H1 (cell line): ENCODE results near the gene RDH11. TPM values are rescaled to one million over a fixed set of nuclear protein-coding genes. Genes with fewer than 3 reads are reported as not detected.

Experiments used
- CTCF ChIA-PET: fragments of 300-600 bp; sonication (Branson Sonifier 250); formaldehyde crosslinking; loops from one replicate; lab custom pipeline; 2021; ENCODE audit not compliant: partially characterized antibody; lab: Charles Lee
- POLR2A ChIA-PET: fragments of 300-600 bp; sonication (Branson Sonifier 250); formaldehyde crosslinking; loops from one replicate; lab custom pipeline; 2021; ENCODE audit warnings: inconsistent platforms; ENCODE audit not compliant: partially characterized antibody; lab: Charles Lee
- DNase-seq, 2 experiments: peaks; one replicate each; pipeline versions ENCODE4 v3.0.0 to v3.0.0-alpha.2; 2010 to 2022; ENCODE audit warnings: low spot score in 2 of 2, low read depth in 1 of 2, mixed read lengths in 1 of 2
- FAIRE-seq: peaks from 2 replicates; lab custom pipeline; 2011; peaks lifted over from hg19 to GRCh38; lab: Jason Lieb, UNC
- H2AFZ ChIP-seq: 2 replicates; pipeline ENCODE4 v1.8.1; 2012; ENCODE audit warnings: low read length, inconsistent platforms
- H2AK5ac ChIP-seq: 2 replicates; pipeline ENCODE4 v1.6.1; 2013; ENCODE audit warnings: low read depth, low read length
- H2BK120ac ChIP-seq: replicated peaks from 2 replicates; pipeline ENCODE3; 2013; ENCODE audit warnings: low read depth, low read length, inconsistent platforms
- H2BK12ac ChIP-seq: 2 replicates; pipeline ENCODE4 v1.6.1; 2013; ENCODE audit warnings: low read depth, low read length
- H2BK15ac ChIP-seq: 2 replicates; pipeline ENCODE4 v1.6.1; 2013; ENCODE audit warnings: low read length
- H2BK20ac ChIP-seq: 2 replicates; pipeline ENCODE4 v1.6.1; 2013; ENCODE audit warnings: low read length
- H2BK5ac ChIP-seq: 2 replicates; pipeline ENCODE4 v1.6.1; 2013; ENCODE audit warnings: low read depth, low read length
- H3K14ac ChIP-seq: 2 replicates; pipeline ENCODE4 v1.6.1; 2013; ENCODE audit warnings: inconsistent platforms; ENCODE audit not compliant: insufficient read length
- H3K18ac ChIP-seq: 2 replicates; pipeline ENCODE4 v1.6.1; 2013; ENCODE audit warnings: low read length; ENCODE audit errors: extremely low read depth
- H3K23ac ChIP-seq: 2 replicates; pipeline ENCODE4 v1.6.1; 2013; ENCODE audit warnings: inconsistent platforms; ENCODE audit not compliant: insufficient read length
- H3K23me2 ChIP-seq: 2 replicates; pipeline ENCODE4 v1.6.1; 2013; ENCODE audit warnings: low read depth, low read length
- H3K27ac ChIP-seq: 2 replicates; pipeline ENCODE4 v1.6.1; 2011; ENCODE audit warnings: low read depth, low read length, inconsistent platforms
- H3K27me3 ChIP-seq, 4 experiments: replicated peaks in 1 of 4; 1 replicate in 1 of 4; 2 replicates in 3 of 4; pipeline versions ENCODE4 v1.6.1 to v1.8.1; 2011 to 2013; ENCODE audit warnings: low read length in 3 of 4, mild to moderate bottlenecking in 3 of 4, inconsistent platforms in 2 of 4, mixed read lengths in 2 of 4, moderate library complexity in 1 of 4; ENCODE audit not compliant: control insufficient read depth in 3 of 4, insufficient read depth in 3 of 4; ENCODE audit errors: extremely low read depth in 1 of 4
- H3K36me3 ChIP-seq, 4 experiments: 2 replicates each; pipeline versions ENCODE4 v1.6.1 to v1.8.1; 2011 to 2013; ENCODE audit warnings: mild to moderate bottlenecking in 4 of 4, low read length in 3 of 4, moderate library complexity in 2 of 4, control low read depth in 1 of 4, inconsistent platforms in 1 of 4; ENCODE audit not compliant: insufficient read depth in 4 of 4, control insufficient read depth in 2 of 4
- H3K4ac ChIP-seq: replicated peaks from 2 replicates; pipeline ENCODE3; 2013; ENCODE audit warnings: low read length, low read depth, mixed read lengths, inconsistent platforms; ENCODE audit not compliant: insufficient read length
- H3K4me1 ChIP-seq, 4 experiments: replicated peaks in 1 of 4; 1 replicate in 1 of 4; 2 replicates in 3 of 4; pipeline versions ENCODE4 v1.6.1 to v1.8.1; 2011 to 2013; ENCODE audit warnings: low read length in 3 of 4, inconsistent platforms in 2 of 4, mixed read lengths in 1 of 4; ENCODE audit not compliant: insufficient read depth in 4 of 4, control insufficient read depth in 3 of 4
- H3K4me2 ChIP-seq, 2 experiments: 2 replicates each; pipeline versions ENCODE4 v1.6.1 to v1.8.1; 2011 to 2013; ENCODE audit warnings: low read depth in 2 of 2, low read length in 2 of 2, control low read depth in 1 of 2, inconsistent platforms in 1 of 2, mild to moderate bottlenecking in 1 of 2; ENCODE audit not compliant: insufficient read depth in 1 of 2
- H3K4me3 ChIP-seq, 4 experiments: fragments of 200-600, 300-600 bp in 1 of 4; sonication (generic), shearing (Covaris generic), sonication (Bioruptor Twin) in 1 of 4; 2 replicates each; pipeline versions ENCODE4 v1.5.1 to v1.8.1; 2011 to 2016; ENCODE audit warnings: low read length in 4 of 4, low read depth in 3 of 4, control low read depth in 2 of 4, inconsistent platforms in 2 of 4, mild to moderate bottlenecking in 2 of 4, mixed read lengths in 1 of 4, moderate library complexity in 1 of 4; ENCODE audit not compliant: insufficient read depth in 2 of 4; ENCODE audit errors: extremely low read depth in 1 of 4
- H3K56ac ChIP-seq: replicated peaks from 2 replicates; pipeline ENCODE3; 2013; ENCODE audit warnings: low read depth, mild to moderate bottlenecking, mixed read lengths, low read length, inconsistent platforms; ENCODE audit not compliant: insufficient read length
- H3K79me1 ChIP-seq: 2 replicates; pipeline ENCODE4 v1.6.1; 2013; ENCODE audit warnings: low read depth, low read length, control low read depth
- H3K79me2 ChIP-seq, 2 experiments: 2 replicates each; pipeline versions ENCODE4 v1.6.1 to v1.8.1; 2012 to 2013; ENCODE audit warnings: low read length in 2 of 2, mild to moderate bottlenecking in 2 of 2, inconsistent platforms in 1 of 2; ENCODE audit not compliant: insufficient read depth in 2 of 2, control insufficient read depth in 1 of 2
- H3K9ac ChIP-seq, 4 experiments: replicated peaks in 1 of 4; 1 replicate in 1 of 4; 2 replicates in 3 of 4; pipeline versions ENCODE4 v1.6.1 to v1.8.1; 2011 to 2013; ENCODE audit warnings: low read depth in 3 of 4, low read length in 3 of 4, control low read depth in 2 of 4, mild to moderate bottlenecking in 2 of 4, moderate library complexity in 2 of 4, inconsistent platforms in 1 of 4; ENCODE audit errors: extremely low read depth in 1 of 4
- H3K9me3 ChIP-seq, 2 experiments: 2 replicates each; pipeline versions ENCODE4 v1.6.1 to v1.8.1; 2012 to 2013; ENCODE audit warnings: mild to moderate bottlenecking in 2 of 2, moderate library complexity in 2 of 2, control low read depth in 1 of 2, inconsistent platforms in 1 of 2, low read depth in 1 of 2, low read length in 1 of 2, mixed read lengths in 1 of 2; ENCODE audit not compliant: insufficient read depth in 2 of 2
- H4K20me1 ChIP-seq, 2 experiments: replicated peaks in 1 of 2; 2 replicates each; pipeline versions ENCODE3 to v1.8.1; 2011 to 2013; ENCODE audit warnings: inconsistent platforms in 2 of 2, low read length in 2 of 2, mild to moderate bottlenecking in 1 of 2; ENCODE audit not compliant: insufficient read depth in 2 of 2, control insufficient read depth in 1 of 2
- H4K5ac ChIP-seq: 2 replicates; pipeline ENCODE4 v1.6.1; 2013; ENCODE audit warnings: low read length, low read depth, mixed read lengths, inconsistent platforms; ENCODE audit not compliant: insufficient read length
- H4K8ac ChIP-seq: 2 replicates; pipeline ENCODE4 v1.8.0; 2013; ENCODE audit warnings: mild to moderate bottlenecking, moderate library complexity, low read length, inconsistent platforms; ENCODE audit not compliant: insufficient read depth; ENCODE audit errors: extremely low read depth
- H4K91ac ChIP-seq: replicated peaks from 2 replicates; pipeline ENCODE3; 2013; ENCODE audit warnings: low read length, mixed read lengths, inconsistent platforms; ENCODE audit not compliant: insufficient read length
- TEAD4 ChIP-seq: IDR thresholded peaks from 2 replicates; pipeline ENCODE4 v1.6.1; 2012; ENCODE audit warnings: low read depth, low read length, inconsistent platforms, mixed read lengths
- WGBS, 2 experiments: shearing (Covaris generic) in 1 of 2; methylation state at CpG; one replicate each; pipeline versions ENCODE4 v1.1.6 to v1.1.7; 2013 to 2015; ENCODE audit warnings: low lambda C conversion rate in 2 of 2, mixed read lengths in 2 of 2, inconsistent platforms in 1 of 2, low coverage in 1 of 2, missing lambda C conversion rate in 1 of 2; ENCODE audit not compliant: insufficient replicate concordance in 2 of 2, insufficient coverage in 1 of 2, insufficient read length in 1 of 2; ENCODE audit errors: extremely low coverage in 1 of 2, missing lambda C conversion rate in 1 of 2; 5-methylcytosine and 5-hydroxymethylcytosine counted together
- polyA plus RNA-seq, 7 experiments: library from polyadenylated mRNA; depleted of rRNA in 3 of 7; stranded (reverse) in 5 of 7; unstranded in 2 of 7; fragments of >200 nt in 5 of 7; fragments of 200-250 nt in 2 of 7; gene quantifications; 1 replicate in 5 of 7; 2 replicates in 1 of 7; 4 replicates in 1 of 7; pipeline versions ENCODE4 v1.2.1 to v1.2.3, GENCODE V29; 2011 to 2013; ENCODE audit warnings: missing spikeins in 2 of 7, mixed read lengths in 2 of 7
- total RNA-seq: library from RNA; stranded (reverse); fragmentation: NEBNext Ultra II Directional; extraction: Animal tissue kit (Norgen Biotek cat#: 25700); gene quantifications from 2 replicates; pipeline ENCODE4 v1.2.1, GENCODE V29; 2021

The RDH11 gene
- total and polyA plus RNA-seq, 2 of the 8 experiments (the other 6 are each of a cell fraction or from before 2014, with no cell fraction given): 104 to 117 TPM

- Histone ChIP-seq H3K14ac (no peak overlapping the region), H2BK5ac (no peak overlapping the region), H3K79me1 (no peaks in the 10 kb centered on the region), H3K23me2 (no peaks in the 10 kb centered on the region), H4K91ac (no peak overlapping the region), H3K4ac (no peak overlapping the region), H2AK5ac (no peak overlapping the region), H2BK15ac (no peak overlapping the region), H3K23ac (no peak overlapping the region), H3K56ac (no peak overlapping the region), H4K5ac (no peak overlapping the region), H3K27me3 (no peaks in the 10 kb centered on the region), H3K79me2 (no peaks in the 10 kb centered on the region), H2BK120ac (no peak overlapping the region), H3K36me3 (no peaks in the 10 kb centered on the region), H2BK12ac (no peak overlapping the region), H2BK20ac (no peak overlapping the region), H3K4me3 (no peak overlapping the region), H4K8ac (no peak overlapping the region), H3K4me1 (no peaks in the 10 kb centered on the region), H4K20me1 (peaks cover 2% of the 10 kb centered on the region in 2 experiments), H3K18ac (no peak overlapping the region), H3K4me2 (no peak overlapping the region), H3K9me3 (no peaks in the 10 kb centered on the region), H3K27ac (no peak overlapping the region), H2AFZ (no peak overlapping the region), H3K9ac (no peak overlapping the region)
- FAIRE-seq (no peak), DNase-seq (no peak)
- CTCF ChIA-PET: no interaction called here
- no peak for TF ChIP-seq TEAD4
- POLR2A ChIA-PET: interaction anchor here (1.1 kb wide), 1 partner anchor 18 kb away, joined by 3 read pairs; no protein-coding TSS in a partner anchor
- 92% methylated on average over 3 of the region's 3 CpGs; no CpG with 5 or more reads in 1 of the 2 experiments for WGBS, 2 experiments
Observed at GRCh38 chr14:67638642-67639041, 56.9 kb downstream of the RDH11 start.
